ENCODE data around the gene IDI2.
"Not testable (repeated sequence)": the region's sequence is repeated elsewhere in the genome, so short reads cannot be mapped to it uniquely, and the experiment has no call there.

The IDI2 gene

DNA sequence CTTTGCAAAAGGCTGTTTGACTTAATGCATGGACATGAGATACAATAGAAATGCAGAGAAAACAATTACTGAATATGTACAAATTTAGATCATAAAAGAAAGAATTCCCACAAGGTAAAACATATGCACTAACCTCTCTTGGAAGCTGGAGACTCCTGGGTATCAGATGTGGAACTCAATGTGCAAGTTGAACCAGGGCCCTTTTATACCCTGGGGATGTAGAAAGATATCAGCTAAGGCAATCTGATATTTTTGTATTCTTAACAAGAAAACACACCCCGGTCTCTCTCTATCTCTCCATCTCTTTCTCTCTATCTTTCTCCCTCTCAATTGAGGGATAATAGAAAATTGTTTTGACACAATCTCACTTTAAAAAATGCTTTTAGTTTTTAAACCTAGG, at the start of gene IDI2:
IDI2 (minus strand) TSS at position 177 of the 400 bp plus-strand sequence. CDS start 1,136 bp downstream, outside the sequence.
- no peak for DNase-seq

DNA sequence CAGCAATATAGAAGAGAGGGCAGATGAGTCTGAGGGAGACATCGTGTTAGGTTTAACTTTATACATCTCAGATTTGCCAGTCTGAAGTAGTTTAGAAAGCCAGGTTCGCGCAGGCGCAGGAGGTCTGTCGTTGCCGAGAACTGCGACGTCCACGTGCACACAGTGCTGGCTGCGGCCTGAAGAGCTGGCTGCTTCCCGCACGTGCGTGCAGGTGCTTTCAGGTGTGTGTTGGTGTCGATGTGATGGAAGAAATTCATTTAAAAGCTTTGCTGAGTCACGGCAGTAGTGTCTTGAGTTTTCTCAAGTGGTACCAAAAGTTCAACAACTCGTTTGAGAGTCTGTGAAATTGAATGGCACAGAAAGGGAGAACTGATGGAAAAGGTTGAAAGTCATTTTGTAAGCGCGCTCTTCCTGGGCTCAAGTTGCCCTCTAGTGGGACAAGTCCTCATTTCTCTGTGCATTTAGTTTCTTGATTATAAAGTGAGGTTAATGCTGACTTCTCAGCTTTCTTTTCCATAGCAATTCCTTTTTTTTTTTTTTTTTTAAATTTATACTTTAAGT, 49.2 kb upstream of the IDI2 start:
- DNase-seq = no peak

DNA sequence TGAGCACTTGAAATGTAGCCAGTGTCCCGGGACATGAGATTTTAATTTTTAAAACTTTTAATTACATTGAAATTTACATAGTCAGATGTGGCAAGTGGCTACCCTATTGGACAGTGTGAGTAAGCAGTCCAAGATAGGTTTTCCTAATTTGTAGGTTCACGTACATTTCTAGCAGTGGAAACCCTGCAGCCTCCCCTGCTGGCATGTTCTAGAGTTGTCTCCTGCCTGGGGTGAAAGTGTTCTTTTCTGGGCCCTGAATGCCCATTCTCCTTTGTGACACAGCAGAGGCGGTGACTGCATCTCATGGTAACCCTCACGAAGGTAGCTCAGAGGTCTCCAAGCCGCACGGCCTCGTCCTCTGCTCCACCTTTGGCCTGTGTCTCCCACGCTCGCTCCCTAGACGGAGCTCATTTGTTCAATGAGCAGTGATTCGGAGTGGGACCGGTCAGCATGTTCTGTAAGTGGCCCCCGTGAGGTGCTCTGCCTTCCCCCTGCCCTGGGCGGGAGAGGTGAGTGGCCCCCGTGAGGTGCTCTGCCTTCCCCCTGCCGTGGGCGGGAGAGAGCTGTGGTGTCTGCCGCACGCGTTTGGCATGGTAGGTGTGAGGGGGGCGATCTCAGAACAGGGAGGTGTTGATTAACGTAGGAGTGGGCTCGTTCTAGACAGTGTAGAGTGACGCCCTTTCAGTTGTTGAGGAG, 48.5 kb upstream of the IDI2 start:
- DNase-seq = no peak

GRCh38 chr10:1070919-1071318, 45.3 kb upstream of the IDI2 start:
- DNase-seq = no peak

GRCh38 chr10:1068380-1069361, 43.0 kb upstream of the IDI2 start:
- DNase-seq = no peak

GRCh38 chr10:1066734-1067133, 41.1 kb upstream of the IDI2 start:
- not testable (repeated sequence) for DNase-seq

- no peak for DNase-seq
Measured at GRCh38 chr10:1064964-1065247, 39.2 kb upstream of the IDI2 start.

- DNase-seq = no peak
Measured at GRCh38 chr10:1063232-1063865, 37.7 kb upstream of the IDI2 start.

DNA sequence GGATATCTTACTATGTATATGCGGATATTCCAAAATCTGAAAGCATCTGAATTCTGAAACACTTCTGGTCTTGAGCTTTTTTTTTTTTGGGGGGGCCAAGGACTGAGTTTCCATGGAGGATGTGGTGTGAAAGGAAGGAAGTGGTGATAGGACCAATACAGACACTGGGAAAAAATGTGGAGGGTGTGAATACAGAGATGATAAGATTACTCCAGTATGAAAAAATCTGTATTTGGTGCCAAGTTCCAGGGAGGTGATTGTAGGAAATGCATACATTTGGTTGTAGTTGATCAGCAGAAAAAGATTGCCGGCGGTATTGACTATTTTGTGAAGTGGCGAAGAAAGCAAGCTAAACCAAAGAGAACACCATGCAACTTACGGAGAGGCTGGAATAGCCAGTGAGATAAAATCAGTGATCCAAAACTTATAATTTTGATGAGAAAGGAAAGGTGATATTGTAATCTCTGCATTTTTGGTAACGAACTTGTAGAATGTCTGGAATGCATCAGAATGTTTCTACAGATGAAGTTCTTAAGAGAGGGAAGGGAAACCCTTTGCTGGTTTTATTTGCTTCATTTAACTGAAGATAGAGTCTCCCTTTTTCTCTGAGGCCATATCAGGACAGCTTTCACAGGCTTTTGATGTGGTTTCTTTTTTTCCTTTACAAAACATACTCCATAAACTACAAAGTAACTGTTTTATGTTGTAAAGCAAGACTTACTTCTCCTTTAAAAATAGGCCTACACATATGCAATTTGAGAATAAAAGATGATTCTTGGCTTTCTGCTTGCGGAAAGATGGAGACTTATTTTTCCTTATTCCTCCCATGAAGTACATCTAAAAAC, 36.5 kb upstream of the IDI2 start:
- DNase-seq = no peak

DNA sequence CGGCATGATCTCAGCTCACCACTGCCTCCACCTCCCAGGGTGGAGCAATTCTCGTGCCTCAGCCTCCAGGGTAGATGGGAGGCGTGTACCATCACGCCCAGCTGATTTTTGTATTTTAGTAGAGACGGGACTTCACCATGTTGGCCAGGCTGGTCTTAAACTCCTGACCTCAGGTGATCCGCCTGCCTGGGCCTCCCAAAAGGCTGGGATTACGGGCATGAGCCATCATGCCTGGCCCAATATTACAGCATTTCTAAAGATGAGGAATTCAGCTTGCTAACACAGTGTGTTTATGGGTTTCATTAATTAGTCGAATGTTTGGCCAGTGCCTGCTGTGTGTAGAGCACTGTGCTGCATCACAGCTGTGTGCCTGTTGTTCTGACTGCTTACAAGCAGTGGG, 34.2 kb upstream of the IDI2 start:
- DNase-seq = no peak

GRCh38 chr10:1058017-1058416, 32.4 kb upstream of the IDI2 start:
- DNase-seq = no peak

- no peak for DNase-seq
Measured at GRCh38 chr10:1057106-1057657, 31.5 kb upstream of the IDI2 start.

- DNase-seq = peak; percentile 89
Measured at GRCh38 chr10:1056326-1057105, 30.9 kb upstream of the IDI2 start, which contains the start of gene WDR37. TSS of gene WDR37 (plus strand) at chr10:1056385. CDS start at chr10:1072156, 15,771 bp downstream.

- DNase-seq = no peak
Measured at GRCh38 chr10:1054684-1055083, 29.0 kb upstream of the IDI2 start.

- peak; percentile 51 for DNase-seq
Measured at GRCh38 chr10:1050554-1050953, 24.9 kb upstream of the IDI2 start.

DNA sequence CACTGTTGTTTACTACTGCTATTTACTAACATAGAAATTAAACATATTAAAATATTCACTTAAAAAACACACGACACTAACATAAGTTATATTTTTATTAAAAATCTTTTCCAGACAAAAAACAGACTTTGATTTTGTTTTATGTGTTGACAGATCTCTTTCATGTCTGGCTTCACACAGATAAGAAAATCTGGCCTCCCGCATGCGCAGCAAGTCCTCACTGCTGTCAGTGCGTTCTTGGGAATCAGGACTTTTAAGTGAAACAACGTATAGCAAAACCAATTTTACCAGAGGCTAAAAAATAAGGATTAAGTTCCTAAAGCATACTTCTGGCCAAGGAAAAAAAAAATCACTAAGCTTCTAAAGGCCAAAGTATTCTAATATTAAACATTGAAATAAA, 24.5 kb upstream of the IDI2 start:
- no peak for DNase-seq

DNA sequence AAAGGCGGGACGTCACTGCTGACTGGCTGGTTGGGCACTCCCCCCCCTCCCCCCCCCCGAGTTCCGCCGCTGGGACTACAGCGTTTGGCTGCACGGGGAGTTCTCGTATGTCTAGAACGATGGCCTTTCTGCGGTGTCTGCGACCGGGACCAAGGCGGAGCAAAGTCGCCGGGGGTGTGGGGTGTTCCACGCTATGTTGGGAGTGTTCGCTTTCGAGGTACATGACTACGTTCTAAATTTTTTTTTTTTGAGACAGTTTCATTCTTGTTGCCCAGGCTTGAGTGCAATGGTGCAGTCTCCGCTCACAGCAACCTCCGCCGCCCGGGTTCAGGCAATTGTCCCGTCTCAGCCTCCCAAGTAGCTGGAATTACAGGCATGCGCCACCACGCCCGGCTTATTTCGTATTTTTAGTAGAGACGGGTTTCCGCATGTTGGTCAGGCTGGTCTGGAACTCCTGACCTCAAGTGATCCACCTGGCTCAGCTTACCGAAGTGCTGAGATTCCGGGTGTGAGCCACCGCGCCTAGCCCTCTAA, 23.8 kb upstream of the IDI2 start:
- no peak for DNase-seq

DNA sequence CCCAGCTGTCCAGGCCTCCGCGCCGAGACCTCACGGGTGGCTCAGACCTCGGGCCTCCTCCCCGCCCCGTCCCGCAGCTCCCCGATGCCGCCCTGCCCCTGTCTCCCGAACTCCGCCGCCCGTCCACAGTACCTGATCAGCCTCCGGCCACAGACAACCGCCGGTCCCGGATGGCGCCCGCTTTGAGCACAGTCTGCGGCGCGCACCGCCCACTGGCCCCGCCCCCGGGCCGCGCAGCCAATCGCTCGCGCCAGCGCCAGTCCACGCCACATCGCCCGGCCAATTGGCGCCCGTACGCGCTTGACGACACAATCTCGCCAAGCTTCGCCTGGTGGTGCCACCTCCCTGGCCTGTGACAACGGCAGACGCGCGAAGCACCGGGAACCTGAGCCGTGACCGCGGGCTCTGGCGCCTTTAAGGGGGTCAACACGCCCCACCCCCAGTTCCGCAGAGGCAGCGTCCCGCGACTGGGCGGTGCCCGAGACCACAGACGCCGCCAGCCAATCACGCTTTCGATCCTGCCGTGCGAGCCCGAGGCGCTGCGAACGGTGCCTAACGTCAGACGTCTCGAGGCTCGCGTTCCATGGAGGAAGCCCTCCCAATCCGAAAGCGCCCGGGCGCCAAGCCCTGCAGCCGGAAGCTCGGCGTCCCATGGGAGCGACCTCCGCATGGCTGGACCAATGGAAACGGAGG, 23.2 kb upstream of the IDI2 start, which contains the start of gene IDI1:
IDI1 (minus strand) TSS at position 388 of the 693 bp plus-strand sequence; CDS start at position 272, 116 bp downstream.
- DNase-seq = peak; percentile 96

DNA sequence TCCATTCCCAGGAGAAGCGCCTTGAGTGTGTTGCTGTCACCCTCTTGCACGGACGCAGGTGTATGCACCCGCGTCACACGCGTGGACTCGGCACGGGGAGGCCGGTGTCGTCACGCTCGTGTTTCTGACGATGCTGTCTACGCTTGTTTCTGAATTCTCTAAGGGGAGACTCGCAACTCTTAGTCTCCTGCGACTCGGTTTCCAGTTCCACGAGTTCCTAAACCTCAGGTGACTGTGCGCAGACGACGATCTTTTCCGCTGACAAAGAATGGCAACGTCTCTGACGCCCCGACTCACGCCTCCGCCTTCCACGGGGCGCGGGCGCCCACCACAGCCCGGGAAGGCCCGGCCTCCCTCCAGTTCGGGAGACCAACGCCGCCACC, 22.7 kb upstream of the IDI2 start:
- no peak for DNase-seq

DNA sequence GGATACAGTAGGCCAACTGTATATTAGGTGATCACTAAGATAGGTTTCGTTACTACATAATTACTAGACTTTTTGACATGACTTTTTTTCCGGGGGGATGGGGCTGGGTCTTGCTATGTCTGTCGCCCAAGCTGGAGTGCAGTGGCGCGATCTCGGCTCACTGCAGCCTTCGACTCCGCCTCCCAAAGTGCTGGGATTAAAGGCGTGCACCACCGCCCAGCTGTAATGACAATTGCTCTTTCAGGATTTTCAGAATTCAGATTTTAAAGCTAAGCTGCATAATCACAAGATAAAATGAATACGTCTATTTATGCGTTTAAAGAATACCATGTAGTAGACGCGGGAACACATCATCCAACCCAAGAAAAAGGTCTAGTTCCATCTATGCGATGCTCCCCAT, 22.3 kb upstream of the IDI2 start:
- DNase-seq = no peak

Measured in activated T-cell treated with anti-CD3 and anti-CD28 coated beads, Interleukin-2, amount 50 U/mL, for 1 hour (primary cell).